GM12872 (cell line): Measurements from ENCODE around the gene ENPP3.

Experiments
- TF ChIP-seq, protein P1 (sequence below): IDR thresholded peaks from 3 replicates; pipeline ENCODE4 v1.5.1; 2011; ENCODE audit warnings: low read depth, mild to moderate bottlenecking, low read length, moderate library complexity; ENCODE audit not compliant: insufficient read depth

ENPP3 gene

DNA sequence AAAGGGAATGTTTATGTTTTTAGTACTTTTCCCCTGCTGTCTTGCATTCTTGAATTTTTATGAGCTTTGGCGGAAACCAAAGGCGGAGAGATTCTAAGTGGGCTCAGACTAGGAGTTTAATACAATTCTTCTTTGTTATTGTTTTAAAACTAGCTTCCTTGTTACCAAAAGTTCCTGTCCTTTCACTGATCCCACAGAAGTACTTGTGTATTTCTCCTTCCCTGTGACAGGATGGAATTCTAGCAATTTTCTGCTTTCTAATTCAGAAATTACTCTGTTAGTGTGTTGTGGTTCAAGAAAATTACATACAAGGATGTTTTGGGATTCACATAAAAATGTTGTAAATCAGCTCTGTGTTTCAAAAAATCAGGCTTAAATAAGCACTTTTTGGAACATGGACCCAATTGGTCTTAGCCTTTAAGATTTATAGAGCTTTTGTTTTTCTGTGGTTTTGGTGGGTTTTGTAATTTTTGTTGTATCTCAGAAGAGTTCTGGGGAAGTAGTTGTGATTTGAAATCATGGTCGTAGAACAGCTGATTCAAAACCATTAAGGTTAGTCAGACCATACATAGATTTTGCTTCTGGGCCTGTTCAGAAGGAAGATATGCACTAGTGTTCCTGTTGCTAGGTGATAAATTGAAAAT is 91.3 kb downstream of the ENPP3 start:
- TF ChIP-seq, protein P1, sequence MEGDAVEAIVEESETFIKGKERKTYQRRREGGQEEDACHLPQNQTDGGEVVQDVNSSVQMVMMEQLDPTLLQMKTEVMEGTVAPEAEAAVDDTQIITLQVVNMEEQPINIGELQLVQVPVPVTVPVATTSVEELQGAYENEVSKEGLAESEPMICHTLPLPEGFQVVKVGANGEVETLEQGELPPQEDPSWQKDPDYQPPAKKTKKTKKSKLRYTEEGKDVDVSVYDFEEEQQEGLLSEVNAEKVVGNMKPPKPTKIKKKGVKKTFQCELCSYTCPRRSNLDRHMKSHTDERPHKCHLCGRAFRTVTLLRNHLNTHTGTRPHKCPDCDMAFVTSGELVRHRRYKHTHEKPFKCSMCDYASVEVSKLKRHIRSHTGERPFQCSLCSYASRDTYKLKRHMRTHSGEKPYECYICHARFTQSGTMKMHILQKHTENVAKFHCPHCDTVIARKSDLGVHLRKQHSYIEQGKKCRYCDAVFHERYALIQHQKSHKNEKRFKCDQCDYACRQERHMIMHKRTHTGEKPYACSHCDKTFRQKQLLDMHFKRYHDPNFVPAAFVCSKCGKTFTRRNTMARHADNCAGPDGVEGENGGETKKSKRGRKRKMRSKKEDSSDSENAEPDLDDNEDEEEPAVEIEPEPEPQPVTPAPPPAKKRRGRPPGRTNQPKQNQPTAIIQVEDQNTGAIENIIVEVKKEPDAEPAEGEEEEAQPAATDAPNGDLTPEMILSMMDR: no peak

DNA sequence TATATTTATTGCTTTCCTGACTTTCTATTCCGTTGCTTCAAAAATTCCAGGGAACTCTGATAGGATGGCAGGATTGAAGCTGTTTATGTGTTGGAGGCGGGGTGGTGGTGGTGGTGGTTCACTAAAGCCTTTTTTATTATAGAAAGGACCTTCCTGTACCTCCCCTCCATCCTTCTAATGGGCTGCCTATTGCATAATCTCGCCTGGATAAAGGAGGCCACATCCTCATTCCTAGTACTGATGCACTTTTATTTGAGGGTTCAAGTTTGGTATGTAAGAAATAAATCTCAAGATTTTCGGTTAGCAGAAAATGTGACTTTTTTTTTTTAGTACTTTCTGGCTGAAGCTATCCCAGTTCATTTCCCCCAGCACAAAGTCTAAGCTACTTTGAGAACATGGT is 92.4 kb downstream of the ENPP3 start:
- TF ChIP-seq, protein P1: no peak

DNA sequence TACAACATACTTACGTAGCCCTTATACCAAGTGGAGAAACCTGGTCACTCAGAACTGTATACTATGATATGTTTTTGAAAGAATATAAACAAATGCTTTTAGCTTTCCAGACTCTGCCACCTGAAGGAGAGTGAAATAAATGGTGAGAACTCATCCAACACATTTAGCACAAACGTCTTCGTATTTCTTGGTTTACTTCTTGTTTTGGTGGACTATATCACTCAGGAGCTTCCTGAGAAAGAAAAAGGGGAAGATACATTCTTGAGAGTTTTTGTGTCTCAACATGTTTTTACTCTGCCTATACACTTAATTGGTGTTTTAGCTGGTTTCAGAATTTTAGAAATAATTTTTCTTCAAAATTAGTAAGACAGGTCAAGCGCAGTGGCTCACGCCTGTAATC is 93.2 kb downstream of the ENPP3 start:
- TF ChIP-seq, protein P1: no peak

DNA sequence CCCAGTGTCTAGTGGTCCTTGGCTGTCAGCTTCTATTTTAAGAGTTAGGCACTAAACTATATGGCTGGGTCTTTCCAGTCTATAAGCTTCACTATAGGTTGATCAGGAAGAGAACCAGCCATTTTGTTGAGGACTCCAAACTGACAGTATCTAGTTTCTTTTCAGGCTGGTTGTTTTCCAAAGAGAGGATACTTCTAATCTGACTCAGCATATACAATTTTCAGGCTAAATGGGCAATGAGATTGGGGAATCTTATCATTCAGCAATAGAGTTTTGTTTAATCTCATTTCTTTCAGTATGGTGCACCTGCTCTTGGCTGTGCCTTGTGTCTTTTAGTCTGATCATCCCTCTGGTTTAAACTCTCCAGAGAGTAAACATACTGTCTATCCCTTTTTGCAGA is 94.1 kb downstream of the ENPP3 start:
- TF ChIP-seq, protein P1: no peak

DNA sequence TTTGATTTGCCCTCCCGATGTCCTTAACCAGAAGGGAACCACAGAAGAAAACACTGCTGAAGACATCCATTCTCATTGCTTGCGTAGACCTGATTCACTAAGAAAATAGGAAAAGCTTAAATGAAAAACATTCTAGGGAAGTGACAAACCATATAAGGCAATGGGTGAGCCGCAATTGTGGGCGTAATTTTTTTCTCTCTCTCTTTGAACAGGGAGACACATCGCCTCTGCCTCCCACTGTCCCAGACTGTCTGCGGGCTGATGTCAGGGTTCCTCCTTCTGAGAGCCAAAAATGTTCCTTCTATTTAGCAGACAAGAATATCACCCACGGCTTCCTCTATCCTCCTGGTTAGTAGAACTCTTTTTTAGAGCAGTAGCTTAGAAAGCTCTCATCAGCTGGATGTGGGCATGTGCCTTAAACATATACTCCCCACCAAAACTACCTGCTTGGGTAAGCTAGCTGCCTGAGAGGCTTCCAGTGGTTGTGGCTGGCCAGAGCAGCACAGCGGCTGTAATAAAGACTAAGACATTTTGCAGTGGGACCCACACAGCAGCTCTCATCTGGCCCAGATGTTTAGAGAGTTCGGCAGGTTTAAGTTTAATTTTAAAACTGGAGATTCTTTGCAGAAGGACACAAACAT is 96.4 kb downstream of the ENPP3 start:
- TF ChIP-seq, protein P1: no peak

DNA sequence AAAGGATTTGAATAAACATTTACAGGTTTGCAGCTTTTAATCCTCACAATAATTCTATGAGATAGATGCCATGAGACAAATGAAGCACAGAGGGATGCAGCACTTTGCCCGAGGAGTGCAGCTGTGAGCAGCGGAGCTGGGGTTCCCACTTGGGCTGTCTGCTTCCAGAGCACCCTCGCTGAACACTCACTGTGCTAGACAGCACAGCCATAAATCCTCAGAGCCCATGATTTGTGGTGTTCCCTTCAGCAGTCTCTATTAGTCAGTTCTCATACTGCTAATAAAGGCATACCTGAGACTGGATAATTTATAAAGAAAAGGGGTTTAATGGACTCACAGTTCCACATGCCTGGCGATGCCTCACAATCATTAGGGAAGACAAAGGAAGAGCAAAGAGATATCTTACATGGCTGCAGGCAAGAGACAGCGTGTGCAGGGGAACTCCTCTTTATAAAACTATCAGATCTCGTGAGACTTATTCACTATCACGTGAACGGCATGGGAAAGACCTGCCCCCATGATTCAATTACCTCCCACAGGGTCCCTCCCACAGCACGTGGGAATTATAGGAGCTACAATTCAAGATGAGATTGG is 99.0 kb downstream of the ENPP3 start:
- TF ChIP-seq, protein P1: no peak

DNA sequence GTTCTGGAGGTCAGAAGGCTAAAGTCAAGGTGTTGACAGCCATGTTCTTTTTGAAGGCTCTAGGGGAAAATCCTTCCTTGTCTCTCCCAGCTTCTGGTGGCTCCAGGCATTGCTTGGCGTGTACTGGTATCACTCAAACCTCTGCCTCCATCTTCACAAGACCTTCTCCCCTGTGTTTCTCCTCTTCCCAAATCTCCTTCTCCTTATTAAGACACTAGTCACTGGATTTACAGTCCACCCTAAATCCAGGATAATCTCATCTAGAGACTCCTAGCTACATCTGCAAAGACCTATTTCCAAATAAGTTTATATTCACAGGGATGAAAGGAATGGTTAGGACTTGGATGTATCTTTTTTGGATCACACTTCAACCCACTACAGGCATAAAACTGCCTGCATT is 99.7 kb downstream of the ENPP3 start:
- TF ChIP-seq, protein P1: no peak
